ENCODE results near the gene LSM6.

Gene LSM6

DNA sequence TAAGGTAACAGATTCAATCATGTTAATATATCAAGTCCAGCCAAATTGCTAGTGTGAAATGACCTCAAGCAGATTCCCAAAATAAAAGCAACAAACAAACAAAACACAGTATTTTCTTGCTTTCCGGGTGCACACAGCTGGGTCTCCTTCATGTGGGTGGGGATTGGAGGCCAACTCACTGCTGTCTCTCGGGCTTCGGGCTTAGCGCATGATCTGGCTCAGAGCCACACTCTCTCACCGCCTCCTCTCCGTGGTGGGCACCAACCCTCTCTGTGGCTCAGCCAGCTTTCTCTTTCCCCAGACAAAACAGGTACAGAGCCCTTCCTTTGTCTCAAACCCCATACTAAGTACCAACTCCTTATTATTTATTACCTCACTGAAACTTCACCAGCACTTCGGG lies 35.9 kb downstream of the LSM6 start:
- Mint-ChIP-seq H3K4me1 (ENCODE audit: low read depth) (no peaks in the 10 kb centered on the region), H3K9me3 (no peaks in the 10 kb centered on the region), H3K36me3 (ENCODE audit: low read depth) (no peaks in the 10 kb centered on the region), H3K27me3 (no peaks in the 10 kb centered on the region), H3K27ac (no peak overlapping the region), H3K4me3 (no peak overlapping the region)
- no peak for DNase-seq

DNA sequence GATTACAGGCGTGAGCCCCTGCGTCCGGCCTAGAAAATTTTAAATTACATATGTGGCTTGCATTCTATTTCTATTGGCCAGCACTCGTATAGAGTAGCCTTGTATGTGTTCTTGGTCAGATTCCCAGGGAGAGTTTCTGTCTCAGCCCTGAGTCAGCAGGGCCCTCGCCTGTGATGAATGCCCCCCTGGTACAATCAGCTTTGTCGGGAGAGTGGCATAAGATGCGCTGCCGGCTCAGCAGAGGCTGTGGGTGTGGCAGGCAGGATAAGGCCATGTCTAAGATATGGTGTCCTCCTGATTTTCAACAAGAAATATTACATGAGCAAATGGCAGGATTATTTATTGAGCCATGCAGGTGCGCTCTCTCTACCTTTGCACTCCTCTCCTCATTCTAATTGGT lies 37.3 kb downstream of the LSM6 start:
- Mint-ChIP-seq H3K27me3 (no peaks in the 10 kb centered on the region), H3K4me3 (no peak overlapping the region), H3K27ac (no peak overlapping the region), H3K9me3 (no peaks in the 10 kb centered on the region), H3K4me1 (ENCODE audit: low read depth) (no peaks in the 10 kb centered on the region), H3K36me3 (ENCODE audit: low read depth) (no peaks in the 10 kb centered on the region)
- no peak for DNase-seq

DNA sequence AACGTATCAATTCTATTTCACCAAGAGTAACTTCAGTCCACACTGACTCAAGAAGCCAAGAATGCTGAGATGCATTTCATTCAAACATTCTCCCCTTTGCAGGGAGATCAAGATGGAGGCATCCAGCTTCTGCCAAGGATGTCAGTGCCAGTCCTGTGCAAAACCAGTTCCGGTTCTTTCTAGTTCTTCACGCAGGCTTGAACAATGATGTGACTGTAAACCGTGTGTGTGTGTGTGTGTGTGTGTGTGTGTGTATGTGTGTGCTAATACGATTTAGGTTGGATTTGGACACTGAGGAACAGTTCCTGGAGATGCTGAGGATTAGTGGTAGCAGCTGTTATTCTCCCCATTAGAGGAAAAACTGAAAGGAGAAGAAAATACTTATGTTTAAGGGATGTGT lies 38.7 kb downstream of the LSM6 start, which contains the start of gene REELD1:
TSS of gene REELD1 (plus strand) at position 301 of the 400 bp plus-strand sequence. CDS start 2,415 bp downstream, outside the sequence.
- no peak within 1 kb of the TSS for H3K4me3 Mint-ChIP-seq
- H3K27me3 Mint-ChIP-seq: no peaks in the 10 kb centered on the region
- H3K4me1 Mint-ChIP-seq (ENCODE audit: low read depth): no peaks in the 10 kb centered on the region
- H3K27ac Mint-ChIP-seq: no peak within 1 kb of the TSS
- H3K9me3 Mint-ChIP-seq: no peaks in the 10 kb centered on the region
- no peak for DNase-seq
- H3K36me3 Mint-ChIP-seq (ENCODE audit: low read depth): no peaks in the 10 kb centered on the region

DNA sequence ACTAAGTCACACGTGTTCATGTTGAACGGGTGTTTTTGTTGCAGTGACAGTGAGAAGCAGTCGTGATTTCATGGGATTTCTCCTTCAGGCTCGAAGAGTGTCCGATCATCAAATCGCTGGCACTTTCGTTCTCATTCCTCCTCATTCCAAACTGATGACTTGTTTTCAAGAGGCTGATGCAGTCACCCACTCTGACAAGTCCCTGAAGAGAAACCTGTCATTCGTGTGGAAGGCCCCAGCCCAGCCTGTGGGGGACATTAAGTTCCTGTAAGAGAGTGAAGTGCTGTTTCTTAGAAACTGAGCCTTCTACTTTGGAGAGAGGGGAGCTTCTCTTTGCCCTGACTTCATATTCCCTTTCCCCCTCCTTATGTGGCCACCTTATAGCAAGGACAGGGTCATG lies 46.8 kb downstream of the LSM6 start:
- Mint-ChIP-seq H3K4me1 (ENCODE audit: low read depth) (no peaks in the 10 kb centered on the region), H3K36me3 (ENCODE audit: low read depth) (no peaks in the 10 kb centered on the region), H3K4me3 (no peak overlapping the region), H3K27ac (no peak overlapping the region), H3K27me3 (no peaks in the 10 kb centered on the region), H3K9me3 (no peaks in the 10 kb centered on the region)
- DNase-seq: no peak

- Mint-ChIP-seq H3K36me3 (ENCODE audit: low read depth) (no peaks in the 10 kb centered on the region), H3K27me3 (no peaks in the 10 kb centered on the region), H3K9me3 (no peaks in the 10 kb centered on the region), H3K4me1 (ENCODE audit: low read depth) (no peaks in the 10 kb centered on the region), H3K4me3 (no peak overlapping the region), H3K27ac (no peak overlapping the region)
- no peak for DNase-seq
These were observed 48.9 kb downstream of the LSM6 start for GRCh38 chr4:146224326-146224966.

DNA sequence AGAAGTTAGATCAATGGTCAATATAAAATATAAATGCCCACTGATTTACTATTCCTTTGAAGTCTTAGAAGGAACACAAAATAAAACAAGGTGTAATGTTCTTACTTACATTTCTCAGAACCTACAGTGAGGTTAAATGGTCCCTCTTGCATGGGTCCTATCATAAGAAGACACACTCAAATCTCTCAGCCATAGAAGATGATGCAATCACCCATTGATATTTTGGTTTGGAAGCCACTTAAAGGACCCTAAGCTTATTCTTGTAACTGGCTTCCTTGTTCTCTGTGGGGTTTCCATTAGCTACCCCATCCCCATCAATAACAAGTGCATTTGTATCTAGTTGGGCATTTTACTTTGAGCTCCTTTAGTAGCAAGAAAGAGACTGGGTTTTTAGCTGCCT lies 53.9 kb downstream of the LSM6 start:
- Mint-ChIP-seq H3K9me3 (peaks cover 2% of the 10 kb centered on the region), H3K36me3 (ENCODE audit: low read depth) (no peaks in the 10 kb centered on the region), H3K4me1 (ENCODE audit: low read depth) (no peaks in the 10 kb centered on the region), H3K4me3 (no peak overlapping the region), H3K27me3 (no peaks in the 10 kb centered on the region), H3K27ac (no peak overlapping the region)
- DNase-seq: no peak

DNA sequence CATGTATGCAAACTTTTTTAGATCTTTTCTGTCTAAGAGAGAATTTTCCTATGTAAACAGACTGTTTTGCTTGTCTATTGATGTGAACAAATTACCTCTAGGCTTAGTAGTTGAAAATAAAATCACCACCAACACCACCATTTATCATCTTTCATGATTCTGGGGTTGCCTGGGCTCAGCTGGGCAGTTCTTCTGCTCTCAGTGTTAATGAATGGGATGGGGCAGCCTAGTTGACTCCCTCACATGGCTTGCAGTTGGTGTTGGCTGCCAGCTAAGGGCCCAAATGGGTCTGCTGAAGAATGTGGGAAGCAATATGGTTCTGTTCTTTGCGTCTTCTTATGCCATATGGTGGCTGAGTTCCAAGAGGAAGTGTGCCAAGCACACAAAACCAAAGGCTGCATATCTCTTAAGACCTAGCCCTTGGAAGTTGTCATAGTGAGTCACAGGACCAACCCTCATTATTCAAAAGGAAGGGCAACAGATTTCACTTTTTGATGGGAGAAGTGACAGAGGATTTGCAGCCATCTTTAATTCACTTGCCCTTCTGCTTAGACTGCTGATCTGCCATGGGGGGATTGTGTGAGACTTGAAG lies 56.7 kb downstream of the LSM6 start:
- Mint-ChIP-seq H3K9me3 (peaks cover 2% of the 10 kb centered on the region), H3K36me3 (ENCODE audit: low read depth) (no peaks in the 10 kb centered on the region), H3K27me3 (peaks cover 5% of the 10 kb centered on the region), H3K27ac (no peak overlapping the region), H3K4me3 (no peak overlapping the region), H3K4me1 (ENCODE audit: low read depth) (no peaks in the 10 kb centered on the region)
- DNase-seq: no peak

- Mint-ChIP-seq H3K4me3 (no peak overlapping the region), H3K27ac (no peak overlapping the region), H3K9me3 (peaks cover 2% of the 10 kb centered on the region), H3K4me1 (ENCODE audit: low read depth) (no peaks in the 10 kb centered on the region), H3K27me3 (peaks cover 13% of the 10 kb centered on the region), H3K36me3 (ENCODE audit: low read depth) (no peaks in the 10 kb centered on the region)
- DNase-seq: no peak
These were observed 60.2 kb downstream of the LSM6 start for GRCh38 chr4:146235654-146236177.

- no peak overlapping the region for H3K4me3 Mint-ChIP-seq
- peaks cover 3% of the 10 kb centered on the region for H3K4me1 Mint-ChIP-seq (ENCODE audit: low read depth)
- H3K27ac Mint-ChIP-seq: no peak overlapping the region
- peaks cover 2% of the 10 kb centered on the region for H3K9me3 Mint-ChIP-seq
- peaks cover 18% of the 10 kb centered on the region for H3K27me3 Mint-ChIP-seq
- H3K36me3 Mint-ChIP-seq (ENCODE audit: low read depth): no peaks in the 10 kb centered on the region
- no peak for DNase-seq
These were observed 60.7 kb downstream of the LSM6 start for GRCh38 chr4:146236216-146236615.

DNA sequence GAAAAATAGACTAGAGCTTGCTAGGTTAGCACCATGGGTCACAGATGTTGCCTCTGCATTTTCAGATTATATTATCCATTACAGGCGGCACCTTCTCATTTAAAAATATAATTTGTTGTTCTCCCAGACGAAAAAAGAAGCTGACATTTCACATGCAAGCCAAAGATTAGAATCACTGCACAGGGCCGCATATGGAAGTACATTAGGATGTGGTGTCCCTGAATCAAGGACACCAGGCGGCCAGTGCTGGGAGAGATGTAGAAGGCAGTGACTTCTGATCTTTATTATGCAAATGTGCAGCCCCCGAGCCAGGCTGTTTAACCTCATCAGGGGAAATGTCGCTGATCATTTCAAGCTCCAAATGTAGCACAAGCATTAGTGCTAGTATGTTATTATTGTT lies 61.6 kb downstream of the LSM6 start:
- Mint-ChIP-seq H3K27me3 (peaks cover 20% of the 10 kb centered on the region), H3K27ac (no peak overlapping the region), H3K4me1 (ENCODE audit: low read depth) (peaks cover 9% of the 10 kb centered on the region), H3K36me3 (ENCODE audit: low read depth) (no peaks in the 10 kb centered on the region), H3K4me3 (no peak overlapping the region), H3K9me3 (no peaks in the 10 kb centered on the region)
- DNase-seq: no peak

DNA sequence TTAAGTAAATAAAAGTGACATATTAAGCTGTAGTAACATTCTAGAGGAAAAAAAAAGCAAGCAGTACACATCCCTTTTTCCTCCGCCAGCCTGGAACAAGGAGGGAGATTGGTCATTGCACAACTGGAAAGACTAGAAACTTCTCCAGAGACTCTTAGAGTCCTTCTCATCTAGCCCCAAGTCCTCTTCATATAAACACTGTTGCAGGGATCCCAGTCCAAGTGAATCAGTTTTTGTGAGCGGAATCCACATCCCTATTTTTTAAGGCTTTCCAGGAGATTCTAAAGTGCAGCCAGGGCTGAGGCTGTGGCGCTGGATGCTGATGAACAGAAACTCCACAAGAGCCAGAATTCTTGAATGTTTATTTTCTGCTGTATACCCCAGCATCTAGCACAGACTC lies 62.6 kb downstream of the LSM6 start:
- no peak overlapping the region for H3K4me3 Mint-ChIP-seq

More for the DNA sequence above, 62.6 kb downstream of the LSM6 start:
- Mint-ChIP-seq H3K36me3 (ENCODE audit: low read depth) (no peaks in the 10 kb centered on the region), H3K27ac (no peak overlapping the region), H3K27me3 (peaks cover 20% of the 10 kb centered on the region), H3K9me3 (no peaks in the 10 kb centered on the region), H3K4me1 (ENCODE audit: low read depth) (peaks cover 16% of the 10 kb centered on the region)
- DNase-seq: no peak

Measured in activated T-cell treated with anti-CD3 and anti-CD28 coated beads, Interleukin-2, amount 50 U/mL, for 24 hours (primary cell).